Measurements from ENCODE around the gene AFF1.

AFF1 gene

DNA sequence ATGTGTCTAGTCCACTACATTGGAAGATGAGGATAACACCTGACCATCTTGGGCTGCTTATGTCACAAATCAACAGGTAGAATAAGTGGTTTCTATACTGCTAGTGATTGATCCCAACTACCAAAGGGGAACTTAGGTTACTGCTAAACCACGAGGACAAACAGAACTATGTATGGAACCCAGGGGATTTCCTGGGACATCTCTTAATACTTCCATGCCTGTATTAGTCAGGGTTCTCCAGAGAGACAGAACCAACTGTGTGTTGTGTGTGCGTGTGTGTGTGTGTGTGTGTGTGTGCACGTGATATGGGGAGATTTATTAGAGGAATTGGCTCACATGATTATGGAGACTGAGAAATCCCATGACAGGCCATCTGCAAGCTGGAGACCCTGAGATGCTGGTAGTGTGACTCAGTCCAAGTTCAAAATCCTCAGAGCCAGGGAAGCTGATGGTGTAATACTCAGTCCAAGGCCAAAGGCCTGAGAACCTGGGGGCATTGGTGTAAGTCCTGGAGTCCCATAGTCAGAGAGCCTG, 16.2 kb upstream of the AFF1 start:
- DNase-seq (ENCODE audit: low read depth in 2 of 2, low spot score in 1 of 2): no peak

DNA sequence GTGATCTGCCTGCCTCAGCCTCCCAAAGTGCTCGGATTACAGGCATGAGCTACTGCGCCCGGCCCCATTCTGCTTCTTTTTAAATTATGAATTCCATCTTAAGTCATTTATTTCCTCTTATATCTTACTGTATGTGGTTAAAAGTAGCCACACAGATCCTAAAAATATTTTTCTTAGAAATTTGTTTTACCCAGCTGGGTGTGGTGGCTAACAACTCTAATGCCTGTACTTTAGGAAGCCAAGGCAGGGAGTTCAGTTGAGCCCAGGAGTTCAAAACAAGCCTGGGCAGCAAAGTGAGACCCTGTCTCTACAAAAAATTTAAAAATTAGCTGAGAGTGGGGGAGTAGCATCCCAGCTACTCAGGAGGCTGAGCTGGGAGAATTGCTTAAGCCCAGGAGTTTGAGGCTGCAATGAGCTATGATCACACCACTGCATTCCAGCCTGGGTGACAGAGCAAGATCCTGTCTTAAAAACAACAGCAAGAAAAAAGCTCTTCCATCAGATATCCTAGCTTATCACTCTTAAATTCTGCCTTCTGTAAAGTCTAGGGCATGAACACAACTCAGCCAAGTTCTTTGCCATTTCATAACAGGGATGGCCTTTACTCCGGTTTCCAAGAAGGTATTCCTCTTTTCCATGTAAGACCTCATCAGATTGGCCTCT, 15.1 kb upstream of the AFF1 start:
- DNase-seq (ENCODE audit: low read depth in 2 of 2, low spot score in 1 of 2): no peak

GRCh38 chr4:86921608-86922252, 13.1 kb upstream of the AFF1 start:
- DNase-seq (ENCODE audit: low read depth in 2 of 2, low spot score in 1 of 2): no peak

DNA sequence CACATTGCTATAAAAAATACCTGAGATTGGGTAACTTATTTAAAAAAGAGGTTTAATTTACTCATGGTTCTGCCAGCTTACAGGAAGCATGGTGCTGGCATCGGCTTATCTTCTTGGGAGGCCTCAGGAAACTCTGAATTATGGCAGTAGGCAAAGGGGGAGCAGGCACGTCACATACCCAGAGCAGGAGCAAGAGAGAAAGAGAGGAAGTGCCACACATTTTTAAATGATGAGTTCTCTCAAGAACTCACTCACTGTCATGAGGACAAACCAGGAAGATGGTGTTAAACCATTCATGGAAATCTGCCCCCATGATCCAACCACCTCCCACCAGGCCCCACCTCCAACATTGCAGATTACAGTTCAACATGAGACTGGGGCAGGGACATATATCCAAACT, 10.0 kb upstream of the AFF1 start:
- no peak for DNase-seq (ENCODE audit: low read depth in 2 of 2, low spot score in 1 of 2)

DNA sequence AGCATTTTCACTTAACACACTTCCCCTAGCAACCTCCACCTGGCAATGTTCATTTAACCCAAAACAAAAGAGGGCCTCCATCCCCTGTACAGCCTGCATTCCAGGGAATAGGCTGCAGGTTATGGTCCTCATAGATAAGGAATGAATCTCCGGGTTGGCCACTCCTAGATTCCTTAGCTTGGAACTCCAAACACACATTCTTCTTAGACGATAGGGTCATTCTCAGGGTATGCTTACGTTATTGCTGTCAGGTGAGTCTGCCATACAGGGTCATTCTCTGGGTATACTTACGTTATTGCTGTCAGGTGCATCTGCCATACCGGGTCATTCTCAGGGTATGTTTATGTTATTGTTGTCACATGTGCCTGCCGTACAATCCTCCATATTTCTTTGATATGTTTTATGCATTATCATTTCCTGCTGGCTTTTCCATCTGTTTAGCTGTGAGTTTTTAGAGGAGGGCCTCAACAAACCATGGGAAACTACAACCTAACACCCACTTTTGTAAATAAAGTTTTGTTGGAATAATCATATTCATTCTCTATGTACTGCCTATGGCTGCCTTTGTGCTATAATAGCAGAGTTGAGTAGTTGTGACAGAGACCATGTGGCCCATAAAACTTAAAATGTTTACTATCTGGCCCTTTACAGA, 8.2 kb upstream of the AFF1 start:
- no peak for DNase-seq (ENCODE audit: low read depth in 2 of 2, low spot score in 1 of 2)

DNA sequence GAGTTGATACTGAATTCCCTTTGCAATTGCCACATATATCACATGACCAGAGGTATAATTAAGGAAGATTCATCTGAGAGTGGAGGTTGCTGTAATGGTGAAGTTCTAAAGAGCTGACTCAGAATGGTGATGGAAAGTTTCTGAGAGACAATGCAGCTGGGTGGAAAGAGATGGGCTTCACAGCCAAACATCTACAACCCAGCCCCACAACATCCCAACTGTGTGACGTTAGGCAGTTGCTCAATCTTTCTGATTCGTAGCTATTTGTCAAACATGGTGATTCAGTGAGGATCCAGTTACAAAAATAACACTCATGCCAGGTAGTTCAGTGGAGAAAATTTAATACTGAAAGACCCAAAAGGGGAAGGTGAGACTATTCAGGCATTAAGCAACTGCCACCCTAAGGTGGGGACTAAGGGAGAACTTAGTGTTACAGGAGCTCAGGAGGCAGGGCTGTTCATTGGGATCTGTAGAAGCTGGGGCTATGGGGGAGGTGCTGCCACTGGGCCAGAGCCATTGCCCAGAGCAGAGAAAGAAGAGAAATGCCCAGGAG, 6.9 kb upstream of the AFF1 start:
- no peak for DNase-seq (ENCODE audit: low read depth in 2 of 2, low spot score in 1 of 2)

- DNase-seq (ENCODE audit: low read depth in 2 of 2, low spot score in 1 of 2): no peak
These were observed 6.2 kb upstream of the AFF1 start for GRCh38 chr4:86928400-86929255.

DNA sequence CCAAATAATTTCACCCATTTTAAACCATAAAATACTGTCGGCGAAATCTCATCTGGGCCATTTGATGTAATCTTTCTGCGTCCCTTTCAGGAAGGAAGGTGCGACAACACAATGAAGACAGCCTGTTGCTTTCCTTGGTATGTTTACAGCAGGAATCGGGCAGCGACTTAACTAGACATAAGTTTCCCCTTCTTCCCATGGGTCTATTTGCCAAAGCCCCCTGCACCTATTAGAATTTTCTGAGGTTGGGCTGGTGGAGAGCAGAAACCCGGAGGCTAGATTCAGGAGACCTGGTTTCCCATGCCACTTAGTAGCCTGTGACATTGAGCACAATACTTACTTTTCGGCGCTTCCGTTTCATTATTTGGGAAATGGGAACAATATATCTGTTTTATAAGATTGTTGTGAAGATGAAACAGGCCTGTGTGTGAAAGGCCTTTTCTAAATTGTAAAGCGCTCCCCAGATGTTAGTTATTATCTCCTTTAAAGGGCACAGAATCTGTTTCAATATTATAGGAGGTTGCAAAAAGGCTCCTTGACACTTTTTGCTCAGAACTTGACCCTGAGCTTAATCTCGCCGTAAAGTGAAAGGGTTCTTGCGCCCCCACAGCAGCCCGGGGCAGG, 552 bp upstream of the AFF1 start:
- no peak for DNase-seq (ENCODE audit: low read depth in 2 of 2, low spot score in 1 of 2)

DNA sequence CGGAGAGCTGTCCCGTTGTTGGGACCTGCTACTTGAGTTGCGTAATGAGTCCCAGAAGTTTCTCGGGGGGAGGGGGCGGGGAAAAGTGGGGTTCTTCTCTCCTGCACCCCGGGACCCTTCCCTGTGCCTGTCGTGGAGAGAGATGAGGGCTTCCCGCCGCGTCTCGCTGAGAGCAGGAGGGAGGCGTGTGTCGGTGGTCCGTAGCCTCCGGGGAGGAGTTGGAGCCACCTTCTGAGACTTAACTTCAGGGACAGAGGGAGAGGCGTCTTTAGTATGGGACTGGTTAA, 698 bp downstream of the AFF1 start:
- DNase-seq (ENCODE audit: low read depth in 2 of 2, low spot score in 1 of 2): no peak

DNA sequence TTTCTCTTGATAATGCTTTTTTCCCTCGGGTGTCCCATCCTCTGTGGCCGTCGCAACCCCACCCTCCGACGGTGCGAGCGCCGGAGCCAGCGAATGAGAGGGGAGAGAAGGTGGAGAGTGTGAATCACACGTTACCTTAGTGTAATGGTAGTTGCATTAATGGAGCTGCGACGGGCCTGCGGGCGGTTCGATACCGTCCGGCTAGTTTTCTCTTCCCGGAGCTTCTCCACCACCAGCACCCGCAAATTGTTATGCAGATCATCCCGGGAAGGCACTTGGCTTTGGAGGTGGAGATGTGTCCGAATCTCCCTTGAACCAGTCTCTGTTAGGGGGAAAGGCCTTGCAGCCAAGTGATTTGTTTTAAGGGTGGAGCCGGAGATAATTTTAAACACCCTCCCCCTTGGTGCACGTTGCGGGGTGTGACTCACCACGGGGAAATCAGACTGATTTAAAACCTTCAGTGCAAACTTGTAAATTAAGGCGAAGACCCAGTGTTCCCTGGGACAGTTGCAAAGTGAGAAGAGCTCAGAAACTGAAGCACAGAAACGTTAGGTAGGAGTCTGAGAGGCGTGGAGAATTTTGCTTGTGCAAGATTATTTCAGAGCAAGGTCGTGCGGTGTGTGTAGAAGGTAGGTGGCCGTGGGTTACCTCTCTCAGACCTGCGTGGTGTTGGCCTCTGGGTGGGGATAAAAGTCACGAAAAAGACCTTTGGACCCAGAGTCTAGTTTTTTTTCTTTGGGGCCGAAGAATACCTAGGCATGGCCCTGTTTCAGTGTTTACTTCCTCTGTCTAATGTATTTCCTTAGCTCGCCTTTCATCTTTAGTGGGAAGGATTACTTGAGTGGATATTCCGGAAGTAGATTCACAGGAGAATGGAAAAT, 1.3 kb downstream of the AFF1 start:
- DNase-seq (ENCODE audit: low read depth in 2 of 2, low spot score in 1 of 2): peak; percentile 54 to 66

DNA sequence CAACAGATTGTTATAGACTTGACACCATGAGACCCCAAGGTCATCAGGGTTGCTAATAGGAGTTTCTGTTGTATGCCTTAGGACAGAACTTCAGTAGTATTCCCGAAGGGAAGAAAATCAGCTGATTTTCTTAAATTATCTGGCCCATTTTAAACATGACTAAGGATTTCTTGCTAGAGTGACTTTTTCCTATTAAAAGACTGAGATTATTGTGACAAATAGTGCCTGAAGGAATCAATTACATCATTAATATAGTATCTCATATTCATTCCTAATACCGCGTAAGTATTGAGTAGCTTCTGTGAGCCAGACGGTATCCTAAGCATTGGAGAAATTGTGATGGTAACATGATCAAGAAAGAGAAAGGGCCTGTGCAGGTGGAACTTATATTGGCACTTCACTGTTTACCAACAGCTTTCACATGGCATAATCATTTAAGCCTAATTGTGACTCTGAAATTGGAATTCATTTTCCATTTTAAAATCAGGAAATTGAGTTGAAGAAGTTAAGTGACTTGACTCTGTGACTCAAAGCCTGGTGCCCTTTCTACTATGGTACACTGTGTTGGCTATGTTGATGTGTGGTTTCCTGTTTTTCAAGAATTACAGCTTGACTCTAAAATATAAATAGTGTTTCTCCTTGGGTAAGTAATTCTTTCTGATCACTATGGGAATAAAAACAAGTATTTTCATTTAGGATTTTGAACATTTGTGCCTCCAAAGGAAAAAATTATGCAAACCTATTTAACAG, 4.1 kb downstream of the AFF1 start:
- no peak for DNase-seq (ENCODE audit: low read depth in 2 of 2, low spot score in 1 of 2)

- DNase-seq (ENCODE audit: low read depth in 2 of 2, low spot score in 1 of 2): no peak
These were observed 5.1 kb downstream of the AFF1 start for GRCh38 chr4:86939729-86940575.

- no peak for DNase-seq (ENCODE audit: low read depth in 2 of 2, low spot score in 1 of 2)
These were observed 6.2 kb downstream of the AFF1 start for GRCh38 chr4:86940920-86941460.

DNA sequence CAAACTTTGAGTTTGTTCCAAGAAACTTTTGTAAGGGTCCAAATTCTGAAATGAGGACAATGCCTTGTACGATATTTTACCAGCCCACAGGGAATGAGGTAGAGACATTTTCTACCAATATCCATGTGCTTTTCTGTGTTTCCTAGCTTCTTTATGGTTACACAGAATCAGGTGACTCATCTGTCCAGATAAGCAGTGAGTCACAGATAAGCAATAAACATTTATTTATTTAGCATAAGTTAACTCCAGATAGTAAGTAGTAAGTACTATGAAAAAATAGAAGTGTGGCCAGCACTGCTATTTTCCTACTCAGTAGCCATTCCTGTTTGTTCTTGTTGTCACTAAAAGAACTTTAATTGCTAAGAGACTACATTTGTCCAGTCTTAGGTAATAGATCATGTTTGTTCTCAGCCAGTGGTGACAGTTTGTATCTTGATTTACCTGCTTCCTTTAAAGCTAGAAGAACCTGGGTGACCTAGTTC, 7.4 kb downstream of the AFF1 start:
- DNase-seq (ENCODE audit: low read depth in 2 of 2, low spot score in 1 of 2): no peak

- DNase-seq (ENCODE audit: low read depth in 2 of 2, low spot score in 1 of 2): no peak
These were observed 10.4 kb downstream of the AFF1 start for GRCh38 chr4:86944964-86945781.

GRCh38 chr4:86946868-86947500, 12.2 kb downstream of the AFF1 start:
- DNase-seq (ENCODE audit: low read depth in 2 of 2, low spot score in 1 of 2): no peak
